ENCODE measurements around the gene FOXN3. TPM values are rescaled to one million over a fixed set of nuclear protein-coding genes. Genes with fewer than 3 reads are reported as not detected.
A peak's percentile ranks its signal among the peaks of the same experiment; 100 is the strongest.

The FOXN3 gene
- polyA plus RNA-seq, 4 donors = 22.0 to 47.3 (median 43.3) TPM

- FAIRE-seq (no peak), DNase-seq (no peak)
- no peaks in the 10 kb centered on the region for H3K9me3 ChIP-seq (ENCODE audit: control insufficient read depth in 2 of 2, insufficient read depth in 1 of 2, low read depth in 1 of 2, low read length in 1 of 2)
- H3K36me3 ChIP-seq (ENCODE audit: control insufficient read depth in 3 of 3, insufficient read depth in 2 of 3, low read depth in 1 of 3, low read length in 3 of 3) = peaks cover 0 to 20% (median 8%) of the 10 kb centered on the region in 3 donors
- no peak overlapping the region for H3K4me3 ChIP-seq (ENCODE audit: low read depth in 1 of 3, low read length in 3 of 3)
- H3K27me3 ChIP-seq (ENCODE audit: control insufficient read depth in 3 of 3, insufficient read depth in 3 of 3, low read length in 3 of 3) = no peaks in the 10 kb centered on the region
- no peaks in the 10 kb centered on the region for H3K4me1 ChIP-seq (ENCODE audit: control insufficient read depth in 3 of 3, insufficient read depth in 2 of 3, low read depth in 1 of 3, low read length in 2 of 3)
- no peak overlapping the region for H3K27ac ChIP-seq (ENCODE audit: low read depth in 1 of 3, low read length in 2 of 3)
Observed at GRCh38 chr14:89215114-89215513, 201.9 kb downstream of the FOXN3 start.

- DNase-seq (peak in 1 of 2 donors; percentile 62), FAIRE-seq (no peak)
- Histone ChIP-seq H3K27me3 (ENCODE audit: control insufficient read depth in 3 of 3, insufficient read depth in 3 of 3, low read length in 3 of 3) (no peaks in the 10 kb centered on the region), H3K9me3 (ENCODE audit: control insufficient read depth in 2 of 2, insufficient read depth in 1 of 2, low read depth in 1 of 2, low read length in 1 of 2) (no peaks in the 10 kb centered on the region), H3K27ac (ENCODE audit: low read depth in 1 of 3, low read length in 2 of 3) (no peak overlapping the region), H3K36me3 (ENCODE audit: control insufficient read depth in 3 of 3, insufficient read depth in 2 of 3, low read depth in 1 of 3, low read length in 3 of 3) (peaks cover 0 to 18% (median 3%) of the 10 kb centered on the region in 3 donors), H3K4me1 (ENCODE audit: control insufficient read depth in 3 of 3, insufficient read depth in 2 of 3, low read depth in 1 of 3, low read length in 2 of 3) (no peaks in the 10 kb centered on the region), H3K4me3 (ENCODE audit: low read depth in 1 of 3, low read length in 3 of 3) (no peak overlapping the region)
- 34 to 62% (median 53%) methylated on average over 14 of the region's 14 CpGs for WGBS, 3 donors
Observed at GRCh38 chr14:89214221-89214965, 202.6 kb downstream of the FOXN3 start.

GRCh38 chr14:89212386-89213235 lies 204.4 kb downstream of the FOXN3 start:
- WGBS, 3 donors = 82 to 92% (median 86%) methylated on average over 6 of the region's 6 CpGs
- DNase-seq (no peak), FAIRE-seq (no peak)
- Histone ChIP-seq H3K27ac (ENCODE audit: low read depth in 1 of 3, low read length in 2 of 3) (no peak overlapping the region), H3K9me3 (ENCODE audit: control insufficient read depth in 2 of 2, insufficient read depth in 1 of 2, low read depth in 1 of 2, low read length in 1 of 2) (no peaks in the 10 kb centered on the region), H3K27me3 (ENCODE audit: control insufficient read depth in 3 of 3, insufficient read depth in 3 of 3, low read length in 3 of 3) (no peaks in the 10 kb centered on the region), H3K4me1 (ENCODE audit: control insufficient read depth in 3 of 3, insufficient read depth in 2 of 3, low read depth in 1 of 3, low read length in 2 of 3) (peaks cover 0 to 4% (median 0%) of the 10 kb centered on the region in 3 donors), H3K36me3 (ENCODE audit: control insufficient read depth in 3 of 3, insufficient read depth in 2 of 3, low read depth in 1 of 3, low read length in 3 of 3) (peaks cover 0 to 14% (median 3%) of the 10 kb centered on the region in 3 donors), H3K4me3 (ENCODE audit: low read depth in 1 of 3, low read length in 3 of 3) (no peak overlapping the region)

GRCh38 chr14:89209558-89209957 lies 207.5 kb downstream of the FOXN3 start:
- 92 to 94% (median 93%) methylated on average over 3 of the region's 3 CpGs for WGBS, 3 donors
- no peak overlapping the region for H3K27ac ChIP-seq (ENCODE audit: low read depth in 1 of 3, low read length in 2 of 3)
- FAIRE-seq = no peak

GRCh38 chr14:89207925-89208328 lies 209.1 kb downstream of the FOXN3 start:
- no peak overlapping the region for H3K4me3 ChIP-seq (ENCODE audit: low read depth in 1 of 3, low read length in 3 of 3)
- 74 to 82% (median 77%) methylated on average over 7 of the region's 7 CpGs for WGBS, 3 donors
- H3K4me1 ChIP-seq (ENCODE audit: control insufficient read depth in 3 of 3, insufficient read depth in 2 of 3, low read depth in 1 of 3, low read length in 2 of 3) = peaks cover 0 to 4% (median 0%) of the 10 kb centered on the region in 3 donors
- DNase-seq (peak in 1 of 2 donors; percentile 18), FAIRE-seq (no peak)
- peaks cover 0 to 33% (median 6%) of the 10 kb centered on the region in 3 donors for H3K36me3 ChIP-seq (ENCODE audit: control insufficient read depth in 3 of 3, insufficient read depth in 2 of 3, low read depth in 1 of 3, low read length in 3 of 3)
- H3K27me3 ChIP-seq (ENCODE audit: control insufficient read depth in 3 of 3, insufficient read depth in 3 of 3, low read length in 3 of 3) = no peaks in the 10 kb centered on the region
- peaks cover 0 to 13% of the 10 kb centered on the region in 2 donors for H3K9me3 ChIP-seq (ENCODE audit: control insufficient read depth in 2 of 2, insufficient read depth in 1 of 2, low read depth in 1 of 2, low read length in 1 of 2)
- H3K27ac ChIP-seq (ENCODE audit: low read depth in 1 of 3, low read length in 2 of 3) = no peak overlapping the region

More at GRCh38 chr14:89209558-89209957, 207.5 kb downstream of the FOXN3 start:
- Histone ChIP-seq H3K9me3 (ENCODE audit: control insufficient read depth in 2 of 2, insufficient read depth in 1 of 2, low read depth in 1 of 2, low read length in 1 of 2) (peaks cover 0 to 13% of the 10 kb centered on the region in 2 donors), H3K4me3 (ENCODE audit: low read depth in 1 of 3, low read length in 3 of 3) (no peak overlapping the region), H3K36me3 (ENCODE audit: control insufficient read depth in 3 of 3, insufficient read depth in 2 of 3, low read depth in 1 of 3, low read length in 3 of 3) (peaks cover 0 to 24% (median 6%) of the 10 kb centered on the region in 3 donors), H3K4me1 (ENCODE audit: control insufficient read depth in 3 of 3, insufficient read depth in 2 of 3, low read depth in 1 of 3, low read length in 2 of 3) (peaks cover 0 to 4% (median 0%) of the 10 kb centered on the region in 3 donors), H3K27me3 (ENCODE audit: control insufficient read depth in 3 of 3, insufficient read depth in 3 of 3, low read length in 3 of 3) (no peaks in the 10 kb centered on the region)
- no peak for DNase-seq

- H3K4me1 ChIP-seq (ENCODE audit: control insufficient read depth in 3 of 3, insufficient read depth in 2 of 3, low read depth in 1 of 3, low read length in 2 of 3) = peaks cover 0 to 8% (median 4%) of the 10 kb centered on the region in 3 donors
- H3K4me3 ChIP-seq (ENCODE audit: low read depth in 1 of 3, low read length in 3 of 3) = no peak overlapping the region
- peaks cover 0 to 31% (median 3%) of the 10 kb centered on the region in 3 donors for H3K36me3 ChIP-seq (ENCODE audit: control insufficient read depth in 3 of 3, insufficient read depth in 2 of 3, low read depth in 1 of 3, low read length in 3 of 3)
- no peak for FAIRE-seq
- H3K27ac ChIP-seq (ENCODE audit: low read depth in 1 of 3, low read length in 2 of 3) = no peak overlapping the region
- no peak for DNase-seq
- H3K9me3 ChIP-seq (ENCODE audit: control insufficient read depth in 2 of 2, insufficient read depth in 1 of 2, low read depth in 1 of 2, low read length in 1 of 2) = peaks cover 0 to 13% of the 10 kb centered on the region in 2 donors
- WGBS, 3 donors = 92 to 98% (median 93%) methylated on average over 17 of the region's 17 CpGs
- no peaks in the 10 kb centered on the region for H3K27me3 ChIP-seq (ENCODE audit: control insufficient read depth in 3 of 3, insufficient read depth in 3 of 3, low read length in 3 of 3)
Observed at GRCh38 chr14:89206389-89207031, 210.5 kb downstream of the FOXN3 start.

- WGBS, 3 donors = 87 to 93% (median 92%) methylated on average over 18 of the region's 18 CpGs
- DNase-seq (no peak), FAIRE-seq (no peak)
- peaks cover 0 to 8% (median 4%) of the 10 kb centered on the region in 3 donors for H3K4me1 ChIP-seq (ENCODE audit: control insufficient read depth in 3 of 3, insufficient read depth in 2 of 3, low read depth in 1 of 3, low read length in 2 of 3)
- H3K9me3 ChIP-seq (ENCODE audit: control insufficient read depth in 2 of 2, insufficient read depth in 1 of 2, low read depth in 1 of 2, low read length in 1 of 2) = peaks cover 0 to 13% of the 10 kb centered on the region in 2 donors
- H3K27me3 ChIP-seq (ENCODE audit: control insufficient read depth in 3 of 3, insufficient read depth in 3 of 3, low read length in 3 of 3) = no peaks in the 10 kb centered on the region
- H3K36me3 ChIP-seq (ENCODE audit: control insufficient read depth in 3 of 3, insufficient read depth in 2 of 3, low read depth in 1 of 3, low read length in 3 of 3) = peaks cover 0 to 38% (median 3%) of the 10 kb centered on the region in 3 donors
- no peak overlapping the region for H3K27ac ChIP-seq (ENCODE audit: low read depth in 1 of 3, low read length in 2 of 3)
- H3K4me3 ChIP-seq (ENCODE audit: low read depth in 1 of 3, low read length in 3 of 3) = no peak overlapping the region
Observed at GRCh38 chr14:89205137-89205740, 211.8 kb downstream of the FOXN3 start.

Data from small intestine (tissue), 7 donors.